NCI-H82 treated with DMSO at 0.1 percent for 48 hours (cell line): Measurements from ENCODE around the gene NFKBIE.

Experiments
- DNase-seq: peaks from one replicate; lab custom pipeline; 2025; ENCODE audit not compliant: unreplicated experiment; lab: John Stamatoyannopoulos, UW

NFKBIE gene

GRCh38 chr6:44211284-44211683, 54.1 kb downstream of the NFKBIE start:
- no peak for DNase-seq
